ENCODE measurements around the gene GPR39. TPM values are rescaled to one million over a fixed set of nuclear protein-coding genes. Genes with fewer than 3 reads are reported as not detected.

Gene GPR39
- total and polyA plus RNA-seq, 2 donors (not counting 3 experiments of a cell fraction or from before 2014, with no cell fraction given): 0.03 to 0.20 TPM

DNA sequence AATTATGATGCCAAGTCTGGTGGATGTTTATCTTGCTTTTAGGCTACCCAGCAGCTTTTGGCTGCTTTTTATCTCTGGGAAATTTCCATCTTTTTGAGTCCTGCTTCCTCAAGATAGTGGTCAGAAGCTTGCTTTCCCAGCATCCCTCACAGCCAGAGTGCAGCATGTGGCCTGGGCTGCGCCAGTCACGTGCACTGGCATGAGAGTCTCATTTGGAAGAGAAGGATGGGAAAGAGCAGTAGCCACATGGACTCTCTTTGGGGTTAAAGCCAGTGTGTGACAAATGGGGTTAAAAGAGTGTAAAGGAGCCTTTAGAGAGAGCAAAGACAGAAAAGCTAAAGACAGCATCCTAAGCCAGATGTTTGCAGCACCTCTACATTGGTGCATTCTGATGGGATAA is 12.7 kb downstream of the GPR39 start:
- H3K36me3 ChIP-seq (ENCODE audit: control insufficient read depth in 2 of 2, extremely low read depth in 1 of 2, insufficient read depth in 2 of 2, low read length in 2 of 2): no peaks in the 10 kb centered on the region
- FAIRE-seq (no peak), DNase-seq (ENCODE audit: low read depth, low spot score) (no peak)
- ChIA-PET POLR2A (no interaction called here), CTCF (no interaction called here)
- H3K9ac ChIP-seq (replicated peaks; ENCODE audit: extremely low read depth, insufficient read depth, low read length): no peak overlapping the region
- no peak overlapping the region for H2AFZ ChIP-seq (ENCODE audit: low read depth, low read length)
- H4K20me1 ChIP-seq (replicated peaks; ENCODE audit: control insufficient read depth, extremely low read depth, insufficient read depth, low read length): no peaks in the 10 kb centered on the region
- H3K9me3 ChIP-seq (replicated peaks; ENCODE audit: control insufficient read depth, insufficient read depth, low read length): no peaks in the 10 kb centered on the region
- H3K79me2 ChIP-seq (ENCODE audit: control insufficient read depth, insufficient read depth, low read length): no peaks in the 10 kb centered on the region
- no peaks in the 10 kb centered on the region for H3K9me1 ChIP-seq (replicated peaks; ENCODE audit: control insufficient read depth, extremely low read depth, insufficient read depth, low read length)
- no peaks in the 10 kb centered on the region for H3K4me1 ChIP-seq (ENCODE audit: control insufficient read depth, extremely low read depth, insufficient read depth, low read length)
- no peaks in the 10 kb centered on the region for H3K27me3 ChIP-seq (ENCODE audit: control insufficient read depth in 2 of 2, insufficient read depth in 2 of 2, low read length in 2 of 2)
- H3K4me3 ChIP-seq (replicated peaks in 1 of 3; ENCODE audit: insufficient read depth in 1 of 3, low read depth in 1 of 3, low read length in 3 of 3): no peak overlapping the region
- BruUV-seq (replicated peaks): no TSS peak
- TF ChIP-seq MAX (IDR thresholded peaks at IDR 0.05; ENCODE audit: insufficient read depth, insufficient read length) (no peak), MYC (IDR thresholded peaks at IDR 0.05; ENCODE audit: low read depth, low read length) (no peak), JUN (IDR thresholded peaks at IDR 0.05; ENCODE audit: borderline replicate concordance, insufficient read depth, insufficient read length, low read depth) (no peak), POLR2A (IDR thresholded peaks at IDR 0.05; ENCODE audit: low read depth, low read length) (no peak), EZH2 (IDR thresholded peaks at IDR 0.05; ENCODE audit: borderline replicate concordance, low read depth, low read length, severe bottlenecking) (no peak), FOS (IDR thresholded peaks at IDR 0.05; ENCODE audit: borderline replicate concordance, insufficient read depth, low read length) (no peak), GATA2 (IDR thresholded peaks at IDR 0.05; ENCODE audit: insufficient read depth, insufficient read length, low read depth, low read length) (no peak), CTCF (IDR thresholded peaks at IDR 0.05; ENCODE audit: extremely low read depth in 1 of 2, insufficient read depth in 1 of 2, low read depth in 1 of 2, low read length in 2 of 2) (no peak)
- no peak overlapping the region for H3K4me2 ChIP-seq (ENCODE audit: insufficient read depth, low read length)
- intact Hi-C loops (cut with micrococcal nuclease): no loop called here
- dilution Hi-C loops (cut with MboI; ENCODE audit: extremely low pct_ligation_motif_present, low sequenced_read_pairs): no loop called here
- no peak overlapping the region for H3K27ac ChIP-seq (ENCODE audit: insufficient read depth, low read depth, low read length)
